ENCODE results near the gene TRIO.

DNA sequence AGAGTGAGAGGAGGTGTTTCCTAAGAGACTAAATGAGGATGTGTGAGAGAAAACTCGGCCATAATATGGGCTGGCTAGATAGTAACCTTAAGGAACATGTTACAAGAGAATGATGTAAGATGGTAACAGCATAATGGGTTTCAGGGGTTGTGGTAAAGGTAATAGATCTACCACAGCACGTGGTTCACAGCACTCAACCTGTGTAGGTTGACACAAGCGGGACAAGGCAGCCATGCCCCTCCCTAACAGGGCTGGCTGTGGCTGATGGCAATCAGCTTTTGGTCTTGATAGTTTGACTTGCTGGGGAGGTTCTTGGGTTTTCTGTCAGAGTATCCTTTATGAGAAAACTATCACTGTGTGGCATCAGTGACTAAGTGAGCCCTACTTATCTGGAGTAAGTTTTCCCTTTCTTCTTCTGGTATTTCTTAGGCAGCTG lies 138.6 kb downstream of the TRIO start:
- TF ChIP-seq POLR2A (IDR thresholded peaks at IDR 0.05; ENCODE audit: low read depth, low read length) (no peak), EZH2 (IDR thresholded peaks at IDR 0.05; ENCODE audit: borderline replicate concordance, low read depth, low read length, severe bottlenecking) (no peak)
- TF ChIP-seq, protein P1, sequence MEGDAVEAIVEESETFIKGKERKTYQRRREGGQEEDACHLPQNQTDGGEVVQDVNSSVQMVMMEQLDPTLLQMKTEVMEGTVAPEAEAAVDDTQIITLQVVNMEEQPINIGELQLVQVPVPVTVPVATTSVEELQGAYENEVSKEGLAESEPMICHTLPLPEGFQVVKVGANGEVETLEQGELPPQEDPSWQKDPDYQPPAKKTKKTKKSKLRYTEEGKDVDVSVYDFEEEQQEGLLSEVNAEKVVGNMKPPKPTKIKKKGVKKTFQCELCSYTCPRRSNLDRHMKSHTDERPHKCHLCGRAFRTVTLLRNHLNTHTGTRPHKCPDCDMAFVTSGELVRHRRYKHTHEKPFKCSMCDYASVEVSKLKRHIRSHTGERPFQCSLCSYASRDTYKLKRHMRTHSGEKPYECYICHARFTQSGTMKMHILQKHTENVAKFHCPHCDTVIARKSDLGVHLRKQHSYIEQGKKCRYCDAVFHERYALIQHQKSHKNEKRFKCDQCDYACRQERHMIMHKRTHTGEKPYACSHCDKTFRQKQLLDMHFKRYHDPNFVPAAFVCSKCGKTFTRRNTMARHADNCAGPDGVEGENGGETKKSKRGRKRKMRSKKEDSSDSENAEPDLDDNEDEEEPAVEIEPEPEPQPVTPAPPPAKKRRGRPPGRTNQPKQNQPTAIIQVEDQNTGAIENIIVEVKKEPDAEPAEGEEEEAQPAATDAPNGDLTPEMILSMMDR (IDR thresholded peaks at IDR 0.05; ENCODE audit: extremely low read depth in 1 of 2, insufficient read depth in 1 of 2, low read depth in 1 of 2, low read length in 2 of 2), result no peak
- TF ChIP-seq, protein P2, sequence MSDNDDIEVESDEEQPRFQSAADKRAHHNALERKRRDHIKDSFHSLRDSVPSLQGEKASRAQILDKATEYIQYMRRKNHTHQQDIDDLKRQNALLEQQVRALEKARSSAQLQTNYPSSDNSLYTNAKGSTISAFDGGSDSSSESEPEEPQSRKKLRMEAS (IDR thresholded peaks at IDR 0.05; ENCODE audit: insufficient read depth, insufficient read length), result no peak
